Inferior parietal cortex (tissue), 1 donor: ENCODE results near the gene SERPINA9.
"Not testable (repeated sequence)": the region's sequence is repeated elsewhere in the genome, so short reads cannot be mapped to it uniquely, and the experiment has no call there.

Experiments used
- DNase-seq: peaks from one replicate; pipeline ENCODE4 v3.0.0-alpha.2; 2016; ENCODE audit errors: extremely low spot score

SERPINA9 gene

GRCh38 chr14:94486883-94487282 is 10.9 kb upstream of the SERPINA9 start:
- DNase-seq, result no peak

GRCh38 chr14:94485944-94486841 is 10.2 kb upstream of the SERPINA9 start:
- peak; percentile 53 for DNase-seq

DNA sequence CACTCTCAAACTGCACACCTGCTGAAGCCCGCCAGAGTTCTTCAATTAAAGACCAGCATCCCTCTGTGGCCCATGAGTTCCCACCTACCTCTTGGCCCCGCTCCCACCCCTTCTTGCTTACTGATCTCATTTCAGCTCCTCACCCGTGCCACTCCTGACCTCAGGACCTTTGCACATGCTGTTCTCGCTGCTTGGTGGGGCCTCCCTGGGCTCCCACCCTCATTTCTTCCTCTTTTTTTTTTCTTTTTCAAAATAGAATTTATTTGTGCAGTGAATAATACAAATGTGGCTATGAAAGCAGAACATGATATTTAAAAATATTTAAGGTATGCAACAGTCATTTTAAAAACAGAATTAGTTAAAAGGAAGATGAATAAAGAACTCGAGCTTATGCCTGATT is 8.5 kb upstream of the SERPINA9 start:
- DNase-seq, result no peak

DNA sequence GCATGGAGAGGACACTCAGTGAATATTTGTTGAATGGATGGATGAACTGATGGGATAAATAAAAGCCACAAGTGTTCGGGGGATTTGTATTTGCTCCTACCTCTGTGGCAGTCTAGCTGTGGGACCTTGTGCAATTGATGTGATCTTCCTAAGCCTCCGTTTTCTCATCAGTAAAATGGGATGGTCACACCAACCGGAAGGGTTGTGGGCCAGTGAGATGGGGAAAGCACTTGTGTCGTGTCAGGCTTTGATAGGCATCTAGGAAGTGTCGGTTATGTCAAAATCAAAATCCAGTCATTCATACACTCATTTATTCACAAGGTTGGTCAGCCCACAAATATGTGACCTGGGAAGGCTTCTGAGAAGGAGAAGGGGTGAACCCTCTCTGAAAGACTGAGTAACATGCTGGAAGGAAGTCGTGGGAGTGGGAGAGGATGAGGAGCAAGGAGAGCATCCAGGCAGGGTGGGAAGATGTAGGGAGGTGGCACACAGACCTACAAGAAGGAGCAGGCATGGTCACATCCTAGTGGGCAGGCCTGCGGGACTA is 7.8 kb upstream of the SERPINA9 start:
- DNase-seq, result no peak

GRCh38 chr14:94483071-94483451 is 7.1 kb upstream of the SERPINA9 start:
- no peak for DNase-seq

DNA sequence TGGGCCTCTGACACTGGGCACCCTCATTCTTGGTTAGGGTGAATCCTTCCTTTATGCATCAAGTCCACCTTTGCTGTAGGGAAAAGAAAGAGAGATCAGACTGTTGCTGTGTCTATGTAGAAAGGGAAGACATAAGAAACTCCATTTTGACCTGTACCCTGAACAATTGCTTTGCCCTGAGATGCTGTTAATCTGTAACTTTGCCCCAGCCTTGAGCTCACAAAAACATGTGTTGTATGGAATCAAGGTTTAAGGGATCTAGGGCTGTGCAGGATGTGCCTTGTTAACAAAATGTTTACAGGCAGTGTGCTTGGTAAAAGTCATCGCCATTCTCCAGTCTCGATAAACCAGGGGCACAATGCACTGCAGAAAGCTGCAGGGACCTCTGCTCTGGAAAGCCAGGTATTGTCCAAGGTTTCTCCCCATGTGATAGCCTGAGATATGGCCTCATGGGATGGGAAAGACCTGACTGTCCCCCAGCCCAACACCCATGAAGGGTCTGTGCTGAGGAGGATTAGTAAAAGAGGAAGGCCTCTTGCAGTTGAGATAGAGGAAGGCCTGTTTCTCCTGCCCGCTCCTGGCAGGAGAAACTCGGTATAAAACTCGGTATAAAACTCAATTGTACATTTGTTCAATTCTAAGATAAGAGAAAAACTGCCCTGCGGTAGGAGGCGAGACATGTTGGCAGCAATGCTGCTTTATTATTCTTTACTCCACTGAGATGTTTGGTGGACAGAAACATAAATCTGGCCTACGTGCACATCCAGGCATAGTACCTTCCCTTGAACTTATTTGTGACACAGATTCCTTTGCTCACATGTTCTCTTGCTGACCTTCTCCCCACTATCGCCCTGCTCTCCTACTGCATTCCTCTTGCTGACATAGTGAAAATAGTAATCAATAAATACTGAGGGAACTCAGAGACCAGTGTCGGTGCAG is 6.4 kb upstream of the SERPINA9 start:
- DNase-seq, result not testable (repeated sequence)

DNA sequence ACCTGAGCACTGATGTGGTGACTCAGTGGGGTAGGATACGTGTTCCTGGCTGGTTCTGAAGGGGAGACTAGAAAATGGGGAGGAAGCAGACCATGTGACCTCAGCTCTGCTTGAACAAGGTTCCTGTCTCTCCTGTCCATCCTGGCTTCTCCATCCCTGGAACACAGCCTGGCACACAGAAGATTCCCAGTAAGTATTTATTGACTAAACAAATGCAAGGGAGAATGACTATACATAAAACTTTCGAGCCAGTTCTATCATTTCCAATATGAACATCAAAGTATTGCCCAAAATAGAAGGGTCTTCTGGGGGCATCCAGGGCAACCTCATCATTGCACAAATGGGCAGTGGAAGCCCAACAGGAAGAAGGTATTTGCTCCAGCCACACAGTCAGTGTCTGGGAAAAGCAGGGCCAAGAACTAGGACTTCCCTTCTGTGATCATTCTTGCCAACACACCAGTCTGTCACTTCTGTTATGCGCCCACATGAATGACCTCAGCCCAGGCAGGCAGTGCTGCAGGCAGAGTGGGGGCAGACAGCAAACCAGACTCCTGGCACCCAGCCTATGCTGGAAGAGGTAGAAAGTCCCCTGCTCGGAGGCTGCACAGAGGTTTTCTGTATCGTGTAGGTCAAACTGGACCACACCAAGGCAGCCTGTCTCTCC is 5.6 kb upstream of the SERPINA9 start:
- no peak for DNase-seq

DNA sequence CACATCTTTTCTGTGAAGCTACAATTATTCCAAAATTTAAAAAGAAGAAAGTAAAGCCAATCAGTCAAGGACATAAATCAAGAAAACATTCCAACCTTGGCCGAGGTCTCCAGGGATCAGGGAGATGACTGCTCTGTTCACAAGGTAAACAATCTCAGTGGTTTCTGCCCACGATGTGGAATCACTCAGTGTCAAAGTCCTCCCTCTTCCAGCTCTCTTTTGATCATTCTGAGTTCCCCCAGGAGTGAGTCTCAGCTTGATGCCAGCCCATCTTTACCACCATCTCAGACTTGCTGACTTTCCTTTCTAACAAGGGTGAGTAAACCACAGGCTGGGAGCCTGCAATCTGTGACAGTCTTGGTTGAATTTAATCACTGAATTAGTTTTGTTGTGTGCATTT is 4.8 kb upstream of the SERPINA9 start:
- no peak for DNase-seq

- no peak for DNase-seq
These were observed 2.4 kb upstream of the SERPINA9 start for GRCh38 chr14:94478420-94478819.

- DNase-seq, result no peak
These were observed 1.4 kb downstream of the SERPINA9 start for GRCh38 chr14:94474581-94475031.

DNA sequence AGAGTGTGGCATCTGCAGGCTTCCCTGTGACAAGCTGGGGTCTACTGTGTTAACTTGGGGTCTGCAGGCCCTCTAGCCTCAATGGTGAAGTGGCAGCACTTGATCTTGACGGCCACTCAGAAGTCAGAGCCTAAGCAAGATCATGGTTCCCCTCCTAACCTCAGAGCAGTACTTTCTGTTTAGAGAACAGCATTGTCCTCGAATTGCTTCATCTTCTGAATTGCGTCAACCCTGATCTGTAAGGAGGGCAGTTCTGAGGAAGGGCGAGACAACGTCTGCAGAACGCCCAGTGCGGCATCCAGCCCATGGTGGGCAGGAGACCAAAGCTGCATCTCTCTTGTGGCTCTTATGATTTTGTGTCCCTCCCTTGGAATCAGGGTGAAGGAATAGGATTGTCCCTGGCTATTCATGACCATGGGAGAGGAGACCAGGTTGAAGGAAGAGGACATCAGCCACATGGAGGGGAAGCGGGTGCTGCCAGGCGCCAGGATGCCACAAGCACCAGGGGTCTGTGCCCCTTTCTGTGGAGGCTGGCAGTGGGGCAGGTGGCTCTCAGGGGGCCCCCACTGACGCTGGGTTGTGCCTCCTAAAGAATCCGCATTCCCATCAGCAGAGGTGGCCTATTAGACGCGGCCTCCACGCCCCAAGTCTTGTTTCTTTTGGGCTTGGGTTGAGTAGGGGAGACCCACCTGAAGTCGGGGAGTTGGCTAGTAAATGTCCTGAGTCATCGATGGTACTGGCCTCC is 2.2 kb downstream of the SERPINA9 start:
- DNase-seq, result no peak

- no peak for DNase-seq
These were observed 3.2 kb downstream of the SERPINA9 start for GRCh38 chr14:94472842-94473241.

- DNase-seq, result no peak
These were observed 5.0 kb downstream of the SERPINA9 start for GRCh38 chr14:94471045-94471444.

- DNase-seq, result no peak
These were observed 5.7 kb downstream of the SERPINA9 start for GRCh38 chr14:94470311-94470710.

GRCh38 chr14:94469261-94469660 is 6.7 kb downstream of the SERPINA9 start:
- DNase-seq, result no peak

GRCh38 chr14:94467728-94468520 is 8.1 kb downstream of the SERPINA9 start:
- no peak for DNase-seq

DNA sequence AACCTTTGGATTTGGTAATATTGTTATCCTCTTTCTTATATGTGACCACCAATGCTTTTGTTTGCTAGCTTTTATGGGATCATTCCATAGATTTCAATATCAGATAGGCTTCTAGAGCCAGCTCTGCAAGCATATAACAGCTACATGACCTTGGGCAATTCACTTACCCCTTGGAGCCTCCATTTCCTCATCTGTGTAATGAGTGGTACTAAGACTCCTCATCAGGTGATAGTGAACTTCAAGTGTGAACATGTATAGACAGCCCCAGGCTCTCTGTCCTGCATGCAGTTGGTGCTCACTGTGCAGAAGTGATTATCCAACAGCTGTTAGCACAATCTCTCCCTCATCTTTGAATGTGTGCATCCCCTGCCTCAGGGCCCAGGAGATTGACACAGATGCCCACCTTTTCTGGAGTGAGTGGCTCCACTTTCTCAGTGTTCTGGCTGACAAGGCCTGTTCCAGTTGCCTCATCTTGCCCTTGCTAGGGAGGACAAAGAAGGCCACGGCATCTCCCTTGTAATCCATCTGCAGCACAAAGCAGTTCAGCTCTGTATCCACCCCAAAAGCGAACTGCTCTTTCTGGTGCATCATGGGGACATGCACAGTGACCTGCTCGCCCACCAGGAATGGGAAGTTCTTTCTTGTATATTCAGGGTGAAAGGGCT is 9.2 kb downstream of the SERPINA9 start:
- DNase-seq, result no peak

GRCh38 chr14:94465042-94465441 is 11.0 kb downstream of the SERPINA9 start:
- no peak for DNase-seq

DNA sequence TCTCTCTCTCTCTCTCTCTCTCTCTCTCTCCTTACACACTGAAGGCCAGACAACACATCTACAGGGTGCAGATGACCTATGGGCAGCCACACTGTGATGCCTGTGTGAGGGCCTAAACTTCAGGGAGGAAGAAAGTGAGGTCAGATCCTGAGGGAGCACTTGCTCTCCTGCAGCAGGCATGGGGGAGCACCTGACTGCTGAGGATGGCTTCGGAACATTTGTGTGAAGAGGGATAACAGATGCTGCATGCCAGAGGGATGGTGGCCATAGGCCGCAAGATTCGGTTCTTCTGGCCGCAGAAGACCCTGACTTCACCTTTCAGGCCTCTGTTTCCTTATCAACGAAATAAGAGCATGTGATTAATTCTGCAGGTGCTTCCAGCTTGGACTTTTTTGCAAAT is 11.7 kb downstream of the SERPINA9 start:
- DNase-seq, result no peak
